Nucleus accumbens (tissue), 56 donors: ENCODE measurements around the gene LHFPL3.

Experiments used
- DNase-seq, 56 donors: peaks; one replicate each; lab custom pipeline; 2025; lab: John Stamatoyannopoulos, UW

The LHFPL3 gene

GRCh38 chr7:104469166-104469820 is 140.9 kb downstream of the LHFPL3 start:
- DNase-seq, result no peak

GRCh38 chr7:104480529-104480928 is 152.1 kb downstream of the LHFPL3 start:
- no peak for DNase-seq

- DNase-seq, result peak in 2 of 56 donors; percentile 2 to 33
These were observed 154.1 kb downstream of the LHFPL3 start for GRCh38 chr7:104482362-104483037.

GRCh38 chr7:104486931-104487330 is 158.5 kb downstream of the LHFPL3 start:
- DNase-seq, result no peak

GRCh38 chr7:104487642-104488041 is 159.2 kb downstream of the LHFPL3 start:
- DNase-seq, result no peak

- DNase-seq, result peak in 5 of 56 donors; percentile 2 to 6 (median 3)
These were observed 169.1 kb downstream of the LHFPL3 start for GRCh38 chr7:104497379-104497967.

GRCh38 chr7:104499975-104500374 is 171.6 kb downstream of the LHFPL3 start:
- no peak for DNase-seq

GRCh38 chr7:104509874-104510273 is 181.5 kb downstream of the LHFPL3 start:
- no peak for DNase-seq

- no peak for DNase-seq
These were observed 196.4 kb downstream of the LHFPL3 start for GRCh38 chr7:104524853-104525252.

GRCh38 chr7:104528142-104528541 is 199.7 kb downstream of the LHFPL3 start:
- no peak for DNase-seq

GRCh38 chr7:104529567-104529966 is 201.2 kb downstream of the LHFPL3 start:
- DNase-seq, result no peak

- no peak for DNase-seq
These were observed 201.8 kb downstream of the LHFPL3 start for GRCh38 chr7:104530251-104530650.

- no peak for DNase-seq
These were observed 205.7 kb downstream of the LHFPL3 start for GRCh38 chr7:104534149-104534548.

GRCh38 chr7:104535841-104536240 is 207.4 kb downstream of the LHFPL3 start:
- no peak for DNase-seq

- DNase-seq, result no peak
These were observed 208.6 kb downstream of the LHFPL3 start for GRCh38 chr7:104536956-104537355.

GRCh38 chr7:104538152-104538551 is 209.7 kb downstream of the LHFPL3 start:
- no peak for DNase-seq

- no peak for DNase-seq
These were observed 213.5 kb downstream of the LHFPL3 start for GRCh38 chr7:104541897-104542296.

- DNase-seq, result no peak
These were observed 220.5 kb downstream of the LHFPL3 start for GRCh38 chr7:104548861-104549260.

GRCh38 chr7:104550362-104550761 is 222.0 kb downstream of the LHFPL3 start:
- DNase-seq, result no peak

- DNase-seq, result peak in 1 of 56 donors; percentile 8
These were observed 222.8 kb downstream of the LHFPL3 start for GRCh38 chr7:104551226-104551625.

- peak in 1 of 56 donors; percentile 1 for DNase-seq
These were observed 223.7 kb downstream of the LHFPL3 start for GRCh38 chr7:104552102-104552501.

- DNase-seq, result no peak
These were observed 224.7 kb downstream of the LHFPL3 start for GRCh38 chr7:104553074-104553473.
